Stimulated activated CD4-positive, alpha-beta T cell treated with anti-CD3 and anti-CD28 coated beads, Interleukin-15, amount 100 ng/mL, for 48 hours (primary cell): ENCODE measurements around the gene LRFN2.

Experiments
- DNase-seq, 2 donors: peaks; one replicate each; pipeline ENCODE4 v3.0.0-alpha.2; 2020; ENCODE audit warnings: low read depth in 2 of 2

Gene LRFN2

DNA sequence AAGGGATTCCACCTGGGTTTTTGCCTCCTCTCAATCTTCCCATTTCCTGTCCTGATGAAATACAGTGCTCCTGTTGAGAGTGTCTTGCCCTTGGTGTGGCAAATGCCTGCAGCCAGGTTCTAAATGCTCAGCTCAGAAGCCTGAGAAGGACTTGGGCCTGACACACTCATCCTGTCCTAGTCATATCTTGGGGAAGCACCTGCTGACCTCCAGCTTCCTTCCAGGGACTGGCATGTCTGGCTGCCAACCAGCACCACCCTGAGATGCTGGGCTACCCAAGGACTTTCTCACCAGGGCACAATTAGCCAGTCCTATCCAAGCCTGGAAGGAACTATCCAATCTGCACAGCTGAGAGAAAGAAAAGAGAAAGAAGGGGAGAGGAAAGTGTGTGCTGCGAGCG is 43.4 kb downstream of the LRFN2 start:
- no peak for DNase-seq

DNA sequence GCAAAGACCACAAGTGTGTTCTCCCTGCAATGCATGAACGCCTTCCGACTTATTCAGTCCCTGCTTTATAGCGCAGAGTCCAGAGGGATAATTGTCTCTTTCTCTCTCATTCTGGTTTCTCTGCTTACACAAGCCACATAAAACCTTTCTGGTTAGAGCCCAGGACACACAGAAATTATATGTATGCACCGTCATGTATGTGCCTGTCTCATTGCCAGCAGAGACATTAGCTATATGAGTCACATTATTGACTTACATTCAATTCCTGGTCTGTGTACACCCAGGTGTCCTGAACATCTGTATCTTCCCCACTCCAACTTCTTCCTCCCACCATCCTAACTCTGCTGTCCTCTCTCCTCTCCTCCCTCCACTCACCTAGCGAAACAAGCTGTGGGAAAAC is 44.0 kb downstream of the LRFN2 start:
- DNase-seq, result no peak

DNA sequence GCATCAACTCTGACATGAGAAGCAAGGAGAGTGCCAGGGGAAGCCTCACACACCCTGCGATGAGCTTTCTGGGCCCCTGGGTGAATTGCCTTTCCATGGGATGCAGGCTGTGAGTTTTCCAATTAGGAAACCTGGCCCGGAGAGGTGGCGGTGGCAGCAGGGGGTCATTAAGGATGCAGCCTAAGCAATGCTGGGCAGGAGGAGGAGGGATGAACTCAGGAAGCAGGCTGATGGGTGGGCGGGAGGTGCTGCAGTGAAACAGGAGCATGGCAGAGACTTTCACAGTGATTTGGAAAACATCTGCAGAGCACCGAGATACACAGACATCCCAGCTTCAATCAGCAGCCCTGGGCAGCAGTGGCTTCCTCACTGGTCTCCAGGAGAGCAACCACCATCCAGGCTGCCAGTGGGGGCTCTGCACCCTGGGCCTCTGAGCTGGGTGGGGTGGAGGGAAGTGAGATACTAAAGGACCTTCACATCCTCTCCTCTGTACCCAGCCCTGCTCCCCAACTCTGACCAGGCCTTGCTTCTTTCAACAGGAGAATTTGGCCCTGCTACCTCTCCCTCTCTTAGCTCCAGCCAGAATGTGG is 44.9 kb downstream of the LRFN2 start:
- DNase-seq, result no peak

DNA sequence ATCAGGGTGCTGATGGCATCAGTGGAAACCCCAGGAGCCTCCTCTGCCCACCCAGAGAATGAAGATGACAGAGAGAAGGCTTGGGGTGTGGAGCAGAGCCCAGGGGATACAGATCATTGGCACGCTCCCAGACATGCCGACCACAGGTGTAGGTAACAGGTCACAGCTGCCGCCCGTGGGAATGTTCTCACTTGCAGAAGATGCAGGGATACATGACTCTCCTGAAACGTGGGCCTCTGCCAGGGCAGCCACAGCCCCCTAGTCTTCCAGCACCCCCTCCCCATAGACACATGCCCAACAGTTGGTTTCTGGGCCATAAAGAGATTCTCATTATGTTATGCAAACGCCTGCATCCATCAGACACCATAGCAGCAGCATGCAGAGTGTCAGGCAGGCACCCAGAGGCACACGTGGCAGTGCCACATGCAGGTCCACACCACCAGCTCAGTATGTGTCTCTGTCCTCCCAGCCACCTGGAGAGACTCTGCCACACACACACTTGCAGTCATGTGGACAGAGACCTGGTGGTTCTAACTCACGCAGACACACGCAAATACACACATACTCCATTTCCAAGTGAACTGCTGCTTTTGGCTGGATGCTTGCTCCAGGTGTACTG is 45.5 kb downstream of the LRFN2 start:
- DNase-seq, result no peak

DNA sequence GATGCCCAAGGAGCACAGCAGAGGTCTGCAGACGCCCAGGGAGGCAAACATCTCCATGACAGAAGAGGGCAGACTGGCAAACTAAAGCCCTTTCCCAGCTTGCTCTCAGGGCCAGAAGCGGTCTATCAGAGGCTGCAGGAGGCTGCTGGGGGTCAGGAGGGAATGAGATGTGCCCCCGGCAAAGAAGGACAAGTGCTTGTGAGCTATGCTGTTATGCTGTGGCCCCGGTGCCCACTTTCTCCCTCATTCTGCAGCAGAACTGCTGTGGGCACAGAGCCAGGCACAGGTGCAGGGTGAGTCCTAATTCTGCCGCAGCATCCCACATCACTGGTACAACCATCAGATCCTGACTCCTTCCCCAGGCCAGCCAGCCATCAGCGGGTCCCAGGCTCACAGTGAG is 46.4 kb downstream of the LRFN2 start:
- no peak for DNase-seq

DNA sequence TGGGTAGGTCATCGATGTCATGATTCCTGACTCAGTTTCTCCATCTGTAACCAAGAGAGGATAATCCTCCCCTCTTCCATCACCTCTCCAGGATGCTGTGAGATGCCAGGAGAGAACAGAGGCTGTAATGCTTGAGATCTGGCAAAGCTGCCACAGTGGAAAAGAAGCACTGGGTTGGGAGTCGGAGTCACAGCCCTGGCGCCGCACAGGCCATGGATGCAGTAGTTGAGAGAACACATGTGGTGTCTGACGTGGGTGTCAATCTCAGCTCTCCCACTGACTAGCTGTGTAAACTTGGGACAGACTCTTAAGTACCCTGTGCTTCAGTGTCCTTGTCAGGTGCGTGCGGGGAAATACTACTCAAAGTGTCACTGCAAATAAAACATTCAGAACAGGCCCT is 47.3 kb downstream of the LRFN2 start:
- no peak for DNase-seq

DNA sequence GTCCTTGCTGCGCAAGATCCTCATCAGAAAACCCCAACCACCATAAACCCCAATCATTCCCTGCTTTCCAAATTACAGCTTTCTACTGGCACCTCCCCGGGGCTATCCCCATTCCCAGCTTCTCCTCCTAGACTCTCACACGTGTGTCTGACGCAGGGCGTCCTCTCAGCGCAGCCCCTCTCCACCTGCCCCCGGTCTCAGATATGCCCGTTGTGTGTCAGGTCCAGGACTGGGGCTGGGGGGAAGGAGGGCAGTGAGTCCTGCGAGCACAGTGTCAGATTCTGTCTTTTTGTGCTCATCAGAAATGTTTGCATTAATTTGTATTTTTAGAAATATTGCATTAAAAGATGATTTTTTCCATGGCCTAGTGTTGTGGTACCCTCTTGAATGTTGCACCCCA is 48.6 kb downstream of the LRFN2 start:
- no peak for DNase-seq

DNA sequence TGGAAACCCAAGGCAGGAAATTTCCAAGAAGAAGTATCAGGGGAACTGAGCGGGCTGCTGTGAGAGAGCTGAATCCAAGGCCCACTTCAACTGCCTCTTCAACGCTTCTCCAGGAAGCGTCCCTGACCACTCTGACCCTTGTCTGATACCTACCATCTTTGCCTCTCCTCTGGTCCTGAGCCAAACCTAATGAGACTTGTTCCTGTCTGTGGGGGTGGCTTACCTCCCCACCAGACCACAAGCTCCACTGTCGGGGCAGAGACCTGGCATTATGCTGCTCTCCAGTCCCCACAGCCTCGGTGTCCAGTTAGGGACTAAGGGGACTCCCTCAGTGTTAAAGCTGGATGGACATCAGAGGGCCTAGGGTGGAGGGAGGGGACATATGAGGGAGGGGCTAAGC is 49.7 kb downstream of the LRFN2 start:
- no peak for DNase-seq

DNA sequence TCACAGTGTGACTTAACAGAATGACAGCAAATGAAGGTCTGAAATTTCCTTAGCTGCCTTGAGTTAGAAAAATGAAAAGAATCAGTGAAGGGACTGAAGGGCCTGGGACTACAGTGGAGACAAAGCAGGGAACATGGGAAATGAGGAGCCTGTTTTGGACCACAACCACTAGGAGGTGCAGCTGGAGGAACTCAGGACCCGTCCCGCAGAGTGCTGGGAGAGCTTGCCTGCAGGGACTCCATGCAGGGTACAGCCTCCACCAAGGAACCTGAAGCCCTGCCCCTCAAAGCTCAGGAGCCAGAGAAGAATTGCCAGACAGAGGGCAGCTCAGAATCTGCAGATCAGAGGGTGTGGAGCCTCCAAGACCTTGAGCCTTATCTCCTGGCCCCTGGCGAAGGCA is 50.7 kb downstream of the LRFN2 start:
- no peak for DNase-seq

DNA sequence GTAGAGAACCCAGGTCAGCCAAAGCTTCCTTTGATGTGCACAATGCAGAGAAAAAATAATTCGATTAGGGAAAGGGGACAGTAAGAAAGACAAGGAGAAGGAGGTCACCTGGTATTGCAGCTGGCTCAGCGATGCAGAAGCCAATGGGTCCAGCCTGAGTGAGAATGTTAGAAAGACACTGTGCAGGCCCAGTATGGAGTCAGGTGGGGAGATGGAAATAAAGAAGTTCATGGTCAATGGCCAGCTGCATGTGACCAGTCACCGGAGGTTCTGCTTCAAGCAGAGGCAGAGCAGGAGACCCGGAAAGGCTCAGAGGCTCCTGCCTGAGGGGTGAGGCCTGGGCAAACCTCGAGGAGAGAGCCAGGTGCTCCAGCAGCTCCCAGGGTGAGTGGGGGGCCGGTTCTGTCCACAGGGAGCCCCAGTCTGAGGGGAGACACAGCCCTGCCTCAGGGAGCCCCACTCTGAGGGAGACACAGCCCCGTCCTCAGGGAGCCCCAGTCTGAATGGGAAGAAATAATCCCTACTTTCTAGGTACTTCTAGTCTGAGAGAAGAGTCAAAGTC is 51.3 kb downstream of the LRFN2 start:
- no peak for DNase-seq

DNA sequence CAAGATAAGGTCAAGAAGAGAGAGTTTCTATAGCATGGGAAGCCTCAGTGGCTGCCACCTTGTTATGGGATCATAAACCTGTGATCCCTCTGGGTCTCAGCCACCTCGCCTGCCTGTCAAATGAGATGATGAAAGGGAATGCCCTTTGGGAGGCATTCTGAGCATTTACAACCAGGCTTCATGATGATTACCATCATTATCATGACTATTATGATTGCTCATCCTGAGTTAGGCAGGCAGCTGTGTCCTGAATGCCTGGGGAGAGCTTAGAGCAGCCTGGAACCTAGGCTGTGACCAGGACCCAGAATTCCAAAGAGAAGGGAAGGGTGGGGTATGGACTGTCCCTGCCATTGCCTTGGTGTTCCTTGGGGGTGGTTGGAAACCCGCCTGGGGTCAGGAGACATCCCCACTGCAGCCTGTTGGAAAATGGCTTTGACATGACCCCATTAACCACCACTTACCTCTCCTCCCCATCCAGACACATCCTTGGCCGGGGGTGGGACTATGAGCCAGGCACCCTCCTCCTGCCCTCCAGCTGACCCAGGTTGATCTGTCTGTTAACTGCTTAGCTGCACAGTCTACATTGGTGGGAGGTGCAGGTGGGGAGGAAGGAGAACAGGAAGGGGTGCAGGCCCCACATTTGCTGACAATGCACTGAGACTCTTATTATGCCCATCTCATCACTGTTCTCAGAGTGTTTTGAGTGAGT is 51.9 kb downstream of the LRFN2 start:
- DNase-seq, result no peak

DNA sequence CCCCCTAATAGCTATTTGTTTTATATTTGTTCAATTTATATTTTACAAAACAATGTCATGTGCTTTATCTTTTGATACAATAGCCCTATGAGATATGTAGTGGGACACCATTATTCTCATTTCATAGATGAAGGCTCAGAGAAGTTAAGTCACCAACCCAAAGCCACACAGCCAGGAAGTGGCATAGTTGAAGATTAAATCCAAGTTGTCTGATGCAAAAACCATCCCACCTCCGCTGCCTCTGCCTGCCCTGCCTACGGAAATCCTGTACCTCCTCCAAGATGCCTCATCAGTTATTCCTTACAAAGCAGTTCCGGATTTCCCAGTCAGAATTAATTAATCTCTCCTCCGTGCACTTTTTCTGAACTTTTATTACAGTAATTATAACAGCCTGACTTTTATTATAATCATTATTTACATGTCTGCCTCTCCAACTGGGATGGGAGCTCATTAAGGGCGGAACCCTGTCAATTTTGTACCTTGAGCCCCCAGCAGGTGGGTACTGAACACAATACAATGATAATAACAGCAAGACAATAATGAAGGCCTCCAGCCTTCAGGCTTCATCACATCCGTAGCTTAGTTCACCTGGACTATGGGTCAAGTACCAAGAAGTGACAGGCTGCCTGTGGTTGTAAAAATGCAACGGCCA is 54.7 kb downstream of the LRFN2 start:
- no peak for DNase-seq

DNA sequence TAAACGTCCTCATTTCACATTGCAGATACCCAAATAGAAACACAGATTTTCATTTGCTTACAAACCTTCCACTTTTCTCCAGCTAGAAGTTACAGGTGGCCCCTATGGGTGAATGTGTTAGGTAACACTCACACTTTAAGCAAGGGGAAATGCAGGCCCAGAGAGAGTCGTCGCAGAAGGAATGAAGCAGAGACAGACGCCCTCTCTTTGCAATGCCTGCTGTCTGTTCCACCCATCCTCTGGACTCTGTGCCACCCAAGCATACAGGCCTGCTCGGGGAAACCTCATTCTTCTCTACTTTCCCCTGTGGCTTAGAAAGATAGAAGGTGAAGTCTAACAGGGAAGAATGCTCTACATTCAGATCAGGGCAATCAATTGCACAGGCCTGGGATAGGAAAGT is 57.2 kb downstream of the LRFN2 start:
- DNase-seq, result no peak

DNA sequence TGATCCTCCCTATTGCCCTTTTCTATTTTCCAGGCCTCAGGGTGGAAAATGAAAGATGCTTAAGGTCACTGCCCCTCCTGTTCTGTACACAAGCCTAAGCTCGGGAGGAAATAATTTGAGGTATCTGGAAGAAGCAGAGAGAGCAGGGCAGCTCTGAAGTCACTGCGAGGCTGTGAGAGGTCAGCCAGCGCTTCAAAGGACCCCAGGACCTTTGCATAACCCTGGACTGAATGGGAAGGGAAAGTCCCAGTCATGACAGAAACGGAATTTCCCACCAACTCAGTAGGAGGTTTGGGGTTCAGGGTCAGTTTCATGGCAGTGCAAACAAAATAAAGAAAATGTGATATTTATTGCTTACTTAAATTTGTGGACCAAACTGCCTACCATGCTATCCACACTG is 58.1 kb downstream of the LRFN2 start:
- DNase-seq, result no peak

DNA sequence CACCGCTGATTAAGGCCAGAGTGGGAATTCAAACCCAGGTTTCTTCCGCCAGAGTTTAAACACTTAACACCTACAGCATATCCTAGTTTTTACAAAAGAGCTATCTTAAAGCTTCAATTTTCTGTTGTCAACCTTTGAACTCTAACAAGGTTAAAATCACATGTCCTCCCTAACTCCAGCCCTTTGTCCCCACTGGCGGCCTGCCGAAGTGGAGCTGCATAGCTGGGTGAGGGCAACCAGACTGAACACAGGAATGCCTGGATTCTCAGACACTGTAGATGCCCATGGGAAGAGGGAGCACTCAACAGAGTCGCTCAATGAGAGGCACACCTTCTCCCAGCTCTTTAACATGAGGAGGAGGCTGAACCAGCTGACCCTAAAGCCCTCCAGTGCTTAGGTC is 59.1 kb downstream of the LRFN2 start:
- DNase-seq, result no peak

DNA sequence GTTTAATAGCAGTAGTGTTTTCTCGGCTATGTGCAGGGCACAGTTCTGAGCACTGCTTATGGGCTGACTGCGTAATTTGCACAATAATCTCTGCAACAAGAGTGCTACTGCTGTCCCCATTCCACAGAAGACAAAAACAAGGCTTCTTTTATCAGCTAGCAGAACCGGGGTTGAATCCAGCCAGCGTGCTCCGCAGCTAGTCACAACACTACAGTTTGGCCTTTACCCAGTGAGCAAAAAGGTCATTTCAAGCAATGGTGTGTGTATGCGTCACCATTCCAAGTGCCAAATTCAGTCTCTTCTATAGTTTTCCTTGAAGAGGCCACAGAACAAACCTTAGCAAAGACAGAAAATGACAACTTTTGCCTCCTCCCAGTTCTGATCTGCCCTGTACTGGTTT is 61.1 kb downstream of the LRFN2 start:
- DNase-seq, result no peak

DNA sequence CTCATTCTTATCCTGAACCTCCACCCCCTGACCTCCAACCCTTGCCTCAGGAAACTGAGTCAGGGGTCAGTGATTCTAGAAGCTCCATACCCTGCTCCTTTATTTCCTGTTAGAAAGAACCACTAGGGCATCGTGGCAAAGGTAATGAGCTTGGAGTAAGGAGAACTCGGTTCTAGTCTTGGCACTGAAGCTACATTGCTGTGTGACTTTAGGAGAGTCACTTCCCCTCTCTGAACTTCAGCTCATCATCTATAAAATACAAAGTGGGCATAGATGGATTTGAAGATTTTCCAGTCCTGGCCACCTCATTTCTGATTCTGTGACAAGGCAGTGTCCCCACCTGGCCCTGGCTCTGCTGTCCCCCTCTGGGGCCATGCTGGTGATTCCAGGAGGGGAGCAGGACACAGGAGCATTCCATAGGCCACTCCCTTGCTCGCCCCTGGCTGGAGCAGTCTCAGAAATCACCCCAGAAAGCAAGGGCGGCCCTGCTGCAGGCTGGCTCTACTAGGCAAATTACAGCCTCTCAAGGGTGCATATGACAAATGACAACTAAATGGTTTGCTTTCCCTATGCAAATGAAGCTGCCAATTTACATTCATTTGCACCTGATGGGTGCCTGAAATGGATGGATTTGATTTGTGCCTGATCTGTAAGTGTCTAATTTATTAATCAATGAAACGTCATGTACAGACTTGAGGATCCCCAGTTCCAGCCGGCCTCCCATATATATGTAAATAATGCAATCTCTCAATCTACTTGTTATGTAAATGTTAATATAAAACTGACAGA is 62.2 kb downstream of the LRFN2 start:
- no peak for DNase-seq

DNA sequence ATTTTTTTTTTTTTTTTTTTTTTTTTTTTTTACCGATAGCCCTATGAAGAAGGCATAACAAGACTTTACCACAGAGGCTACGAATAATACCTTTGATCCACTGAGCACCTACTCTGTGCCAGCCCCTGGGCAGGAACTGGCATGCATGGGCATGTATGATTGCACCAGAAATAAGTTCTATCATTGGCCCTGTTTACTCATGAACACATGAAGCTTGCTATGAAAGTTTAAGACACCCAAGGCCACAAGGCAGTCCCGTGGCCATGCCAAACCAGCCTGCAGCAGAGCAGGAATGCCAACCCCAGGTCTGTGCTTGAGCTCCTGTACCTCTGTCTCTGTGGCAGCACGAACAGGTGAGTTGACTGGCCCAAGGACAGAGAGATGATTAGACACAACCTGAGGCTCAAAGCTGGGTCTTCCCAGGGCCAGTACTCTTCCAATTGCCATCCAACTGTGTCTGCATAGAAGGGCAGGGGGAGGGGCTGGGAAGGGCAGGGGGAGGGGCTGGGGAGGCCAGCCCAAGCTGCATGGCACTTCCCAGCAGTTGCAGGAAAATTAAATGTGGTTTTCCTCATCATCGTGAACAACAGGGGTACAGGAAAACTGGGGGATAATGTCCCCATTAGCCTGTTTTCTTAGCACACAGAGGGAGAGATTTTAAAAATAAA is 63.5 kb downstream of the LRFN2 start:
- DNase-seq, result no peak

DNA sequence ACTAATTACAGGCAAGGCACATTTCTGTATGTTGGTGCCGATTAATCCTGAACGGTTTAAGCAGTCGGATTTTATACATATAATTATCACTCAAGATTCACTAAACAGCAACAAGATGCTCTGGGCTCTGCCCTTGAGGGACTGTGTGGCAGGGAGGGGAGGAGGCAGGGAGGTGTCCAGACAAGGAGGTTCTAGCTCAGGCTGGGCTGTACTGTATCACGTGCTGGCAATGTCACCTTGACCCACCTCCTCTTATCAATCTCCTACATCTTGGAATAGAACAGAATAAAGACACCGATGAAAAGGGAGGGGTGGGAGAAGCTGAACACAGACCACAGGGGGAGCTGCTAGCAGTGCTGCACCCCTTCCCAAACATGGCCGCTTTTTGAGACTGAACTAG is 65.7 kb downstream of the LRFN2 start:
- DNase-seq, result no peak

DNA sequence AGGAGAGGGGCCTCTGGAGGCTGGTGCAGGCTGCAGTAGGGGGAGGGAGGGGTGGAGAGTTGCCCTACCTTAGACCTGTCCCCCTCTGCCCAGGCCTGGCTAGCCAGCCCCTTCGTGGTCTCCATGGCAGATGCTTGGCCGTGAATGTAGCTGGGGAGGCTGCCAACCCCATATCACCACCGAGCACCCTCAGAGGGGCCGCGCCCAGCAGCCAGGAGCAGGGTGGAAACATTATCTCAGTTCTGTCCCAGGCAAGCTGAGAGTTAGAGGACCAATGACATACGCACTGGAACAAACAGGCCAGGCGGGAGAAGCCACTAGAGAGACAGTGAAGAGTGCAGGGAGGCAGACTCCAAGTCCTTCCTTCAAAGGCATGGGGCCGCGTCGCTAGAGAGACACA is 66.5 kb downstream of the LRFN2 start:
- DNase-seq, result no peak

DNA sequence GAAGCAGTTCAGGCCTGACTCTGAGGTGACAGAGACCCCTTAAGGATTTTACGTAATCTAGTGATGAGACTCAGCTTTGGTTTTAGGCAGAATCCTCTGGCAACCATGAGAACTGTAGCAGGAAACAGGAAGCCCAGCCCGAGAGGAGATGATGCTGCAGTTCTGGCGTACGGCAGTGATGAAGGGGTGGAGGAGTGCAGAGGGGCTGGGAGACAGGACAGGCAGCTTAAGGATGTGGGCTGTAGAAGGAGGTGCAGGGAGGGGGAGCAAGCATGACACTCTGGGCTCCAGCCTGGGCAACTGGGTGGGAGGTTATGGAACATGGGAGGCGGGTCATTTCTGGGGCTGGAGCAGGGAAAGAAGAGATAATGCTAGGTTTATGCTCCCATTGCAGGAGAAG is 67.1 kb downstream of the LRFN2 start:
- DNase-seq, result no peak
